HG03025 (cell line): ENCODE data around the gene ACTRT2.

Experiments used
- ATAC-seq: cut with Tn5 transposase; IDR thresholded peaks from one replicate; pipeline ENCODE4 v1.9.1; 2021; ENCODE audit warnings: mild to moderate bottlenecking, moderate library complexity; ENCODE audit not compliant: unreplicated experiment, low FRiP score

ACTRT2 gene

GRCh38 chr1:3065797-3066196 is 44.5 kb downstream of the ACTRT2 start:
- ATAC-seq, result no peak

GRCh38 chr1:3066250-3066711 is 45.0 kb downstream of the ACTRT2 start:
- no peak for ATAC-seq

- ATAC-seq, result no peak
Observed at GRCh38 chr1:3066826-3067225, 45.6 kb downstream of the ACTRT2 start.

GRCh38 chr1:3067301-3067670 is 46.0 kb downstream of the ACTRT2 start:
- ATAC-seq, result no peak

- ATAC-seq, result no peak
Observed at GRCh38 chr1:3067671-3068563, 46.6 kb downstream of the ACTRT2 start.

- no peak for ATAC-seq
Observed at GRCh38 chr1:3068564-3069431, 47.5 kb downstream of the ACTRT2 start, which contains the start of gene PRDM16. TSS of gene PRDM16 (plus strand) at chr1:3069203. CDS start at chr1:3069260, 57 bp downstream.

GRCh38 chr1:3069491-3070308 is 48.4 kb downstream of the ACTRT2 start:
- ATAC-seq, result no peak

GRCh38 chr1:3070309-3070643 is 49.0 kb downstream of the ACTRT2 start:
- no peak for ATAC-seq

GRCh38 chr1:3070644-3071564 is 49.6 kb downstream of the ACTRT2 start:
- no peak for ATAC-seq

GRCh38 chr1:3071565-3072390 is 50.5 kb downstream of the ACTRT2 start:
- ATAC-seq, result no peak
